ENCODE measurements around the gene DMXL1.

- TF ChIP-seq YY1 (tag by site-specific recombination; IDR thresholded peaks at IDR 0.05) (no peak), ZNF354C (tag by site-specific recombination; IDR thresholded peaks at IDR 0.05; ENCODE audit: borderline replicate concordance, low read depth) (no peak), ZNF10 (tag by site-specific recombination; IDR thresholded peaks at IDR 0.05) (no peak), ZNF211 (tag by site-specific recombination; IDR thresholded peaks at IDR 0.05; ENCODE audit: low read depth) (no peak), HIC1 (tag by site-specific recombination; IDR thresholded peaks at IDR 0.05) (no peak), ZNF544 (tag by site-specific recombination; IDR thresholded peaks at IDR 0.05) (no peak), ZNF514 (tag by site-specific recombination; IDR thresholded peaks at IDR 0.05) (no peak), ELK4 (IDR thresholded peaks at IDR 0.05; ENCODE audit: borderline replicate concordance, low read depth, low read length) (no peak), KLF10 (tag by site-specific recombination; IDR thresholded peaks at IDR 0.05) (no peak), MZF1 (tag by site-specific recombination; IDR thresholded peaks at IDR 0.05; ENCODE audit: borderline replicate concordance) (no peak), CTCF (tag by site-specific recombination; IDR thresholded peaks at IDR 0.05) (no peak)
These were observed 192.8 kb downstream of the DMXL1 start for GRCh38 chr5:119263639-119264038.

Data from HEK293 (cell line).